Endometrial microvascular endothelial cells (primary cell): ENCODE data around the gene TTBK2. TPM values are rescaled to one million over a fixed set of nuclear protein-coding genes. Genes with fewer than 3 reads are reported as not detected.

ENCODE experiments used
- in situ Hi-C: cut with HindIII; loops from 2 replicates; pipeline ENCODE4 v1.10.0; 2017; ENCODE audit warnings: low sequenced_read_pairs, low pct_unique_long_range_greater_than_20kb; ENCODE audit errors: inconsistent ontology term
- total RNA-seq: library from RNA; depleted of rRNA; stranded (reverse); fragments of >200 nt; gene quantifications from one replicate; pipeline ENCODE4 v1.2.3, GENCODE V29; 2015; ENCODE audit errors: inconsistent ontology term

TTBK2 gene
- total RNA-seq, 1 donor from 2014 or later, result 5.3 TPM

- in situ Hi-C loops, result no loop called here
Measured at GRCh38 chr15:42716626-42717025, 204.0 kb downstream of the TTBK2 start.

- in situ Hi-C loops, result no loop called here
Measured at GRCh38 chr15:42716125-42716524, 204.5 kb downstream of the TTBK2 start.

- in situ Hi-C loops, result no loop called here
Measured at GRCh38 chr15:42712584-42712983, 208.0 kb downstream of the TTBK2 start.

GRCh38 chr15:42711746-42712145, 208.8 kb downstream of the TTBK2 start:
- in situ Hi-C loops, result no loop called here

GRCh38 chr15:42710662-42711061, 209.9 kb downstream of the TTBK2 start:
- in situ Hi-C loops, result no loop called here

GRCh38 chr15:42707873-42708544, 212.6 kb downstream of the TTBK2 start:
- in situ Hi-C loops, result no loop called here

- in situ Hi-C loops, result no loop called here
Measured at GRCh38 chr15:42707068-42707467, 213.5 kb downstream of the TTBK2 start.

- in situ Hi-C loops, result no loop called here
Measured at GRCh38 chr15:42705336-42705735, 215.2 kb downstream of the TTBK2 start.

- in situ Hi-C loops, result no loop called here
Measured at GRCh38 chr15:42704492-42704926, 216.1 kb downstream of the TTBK2 start.

GRCh38 chr15:42696626-42697025, 224.0 kb downstream of the TTBK2 start:
- in situ Hi-C loops, result no loop called here

- in situ Hi-C loops, result no loop called here
Measured at GRCh38 chr15:42695527-42696071, 225.0 kb downstream of the TTBK2 start.

- in situ Hi-C loops, result no loop called here
Measured at GRCh38 chr15:42694398-42694797, 226.2 kb downstream of the TTBK2 start.

- in situ Hi-C loops, result no loop called here
Measured at GRCh38 chr15:42693942-42694341, 226.6 kb downstream of the TTBK2 start.

GRCh38 chr15:42693496-42693895, 227.1 kb downstream of the TTBK2 start:
- in situ Hi-C loops, result no loop called here

GRCh38 chr15:42692997-42693396, 227.6 kb downstream of the TTBK2 start:
- in situ Hi-C loops, result no loop called here

GRCh38 chr15:42692536-42692935, 228.0 kb downstream of the TTBK2 start:
- in situ Hi-C loops, result no loop called here

GRCh38 chr15:42691770-42692169, 228.8 kb downstream of the TTBK2 start:
- in situ Hi-C loops, result no loop called here

GRCh38 chr15:42691308-42691707, 229.3 kb downstream of the TTBK2 start:
- in situ Hi-C loops, result no loop called here
